RCC 7860 (cell line): ENCODE data around the gene TLR5.
A peak's percentile ranks its signal among the peaks of the same experiment; 100 is the strongest.

Source experiments
- DNase-seq: peaks from one replicate; pipeline ENCODE4 v3.0.0-alpha.2; 2015; ENCODE audit warnings: low spot score
- FAIRE-seq: peaks from 2 replicates; lab custom pipeline; 2012; peaks lifted over from hg19 to GRCh38; lab: Jason Lieb, UNC

Gene TLR5

DNA sequence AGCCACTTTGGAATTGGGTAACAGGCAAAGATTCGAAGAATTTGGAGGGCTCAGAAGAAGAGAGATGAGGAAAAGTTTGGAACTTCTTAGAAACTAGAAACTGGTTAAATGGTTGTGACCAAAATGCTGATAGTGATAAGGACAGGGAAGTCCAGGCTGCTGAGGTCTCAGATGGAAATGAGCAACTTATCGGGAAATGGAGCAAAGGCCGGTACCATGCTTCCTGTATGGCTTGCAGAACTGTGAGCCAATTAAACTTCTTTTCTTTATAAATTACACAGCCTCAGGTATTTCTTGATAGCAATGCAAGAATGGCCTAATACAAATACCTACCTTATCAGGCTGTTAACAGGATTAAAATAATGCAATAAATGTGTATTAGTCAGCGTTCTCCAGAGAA is 9.4 kb upstream of the TLR5 start:
- DNase-seq (no peak), FAIRE-seq (no peak)

DNA sequence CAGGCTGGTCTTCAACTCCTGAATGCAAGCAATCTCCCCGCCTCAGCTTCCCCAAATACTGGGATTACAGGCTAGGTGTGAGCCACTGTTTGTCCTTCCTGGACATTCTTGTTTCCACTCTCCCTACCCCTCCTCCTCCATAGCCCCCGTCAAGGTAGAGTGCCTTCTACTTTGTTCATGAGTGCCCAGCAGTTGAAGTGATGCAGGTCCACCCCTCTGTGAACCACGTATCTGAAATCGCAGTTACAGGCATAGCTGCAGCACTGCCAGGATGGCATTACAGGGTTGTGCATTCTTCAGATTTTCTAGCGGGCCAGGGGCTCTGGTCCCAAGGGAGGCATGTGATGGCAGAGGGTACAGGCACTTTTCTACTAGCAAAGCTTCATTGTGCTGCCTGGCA is 7.4 kb upstream of the TLR5 start:
- no peak for DNase-seq

DNA sequence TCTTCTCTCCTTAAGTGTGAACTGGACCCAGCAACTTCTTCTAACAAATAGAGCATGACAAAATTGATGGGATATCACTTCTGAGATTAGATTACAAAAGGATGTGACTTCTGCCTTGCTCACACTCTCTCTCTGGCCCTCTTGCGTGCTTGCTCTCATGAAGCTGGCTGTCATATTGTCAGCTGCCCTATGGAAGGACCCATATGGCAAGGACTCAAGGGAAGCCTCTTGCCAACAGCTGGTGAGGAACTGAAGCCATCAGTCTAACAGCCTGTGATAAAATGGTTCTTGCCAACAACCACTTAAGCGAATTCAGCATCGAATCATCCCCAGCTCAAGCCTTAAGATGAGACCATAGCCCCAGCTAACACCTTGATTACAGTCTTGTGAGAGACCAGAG is 4.8 kb upstream of the TLR5 start:
- FAIRE-seq, result no peak
- DNase-seq, result no peak

More for the DNA sequence above, 7.4 kb upstream of the TLR5 start:
- no peak for FAIRE-seq

DNA sequence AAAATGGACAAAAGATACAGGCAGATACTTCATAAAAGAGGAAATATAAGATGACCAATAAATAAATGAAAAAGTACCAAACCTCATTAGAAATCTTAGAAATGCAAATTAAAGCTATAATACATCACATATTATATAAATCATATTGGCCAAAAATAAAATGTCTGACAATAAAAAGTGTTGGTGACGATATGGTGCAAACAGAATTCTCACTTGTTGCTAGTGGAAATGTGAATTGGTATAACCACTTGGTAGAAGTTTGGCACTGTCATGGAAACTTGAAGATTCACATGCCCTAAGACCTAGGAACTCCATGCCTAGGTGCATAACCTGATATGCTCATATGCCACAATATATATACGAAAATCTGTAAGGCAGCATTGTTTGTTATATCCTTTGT is 4.4 kb upstream of the TLR5 start:
- FAIRE-seq (no peak), DNase-seq (no peak)

DNA sequence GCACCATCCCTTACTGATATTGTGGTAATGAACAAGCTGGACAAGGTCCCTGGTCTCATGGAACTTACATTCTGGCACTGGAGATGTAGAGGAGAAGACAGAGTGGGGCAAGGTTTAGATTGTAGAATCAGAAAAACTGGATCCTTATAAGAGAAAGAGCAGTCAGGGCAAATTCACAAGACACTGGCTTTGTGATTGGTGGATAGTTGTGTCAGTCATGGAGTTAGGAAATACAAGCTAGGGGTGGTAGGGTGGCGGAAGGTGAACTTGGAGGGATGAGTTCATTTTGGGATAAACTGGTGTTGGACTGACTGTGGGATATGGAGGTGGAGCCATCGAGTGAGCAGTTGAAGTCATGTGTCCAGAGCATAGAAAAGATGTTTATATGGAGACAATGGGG is 3.7 kb upstream of the TLR5 start:
- FAIRE-seq (no peak), DNase-seq (no peak)

DNA sequence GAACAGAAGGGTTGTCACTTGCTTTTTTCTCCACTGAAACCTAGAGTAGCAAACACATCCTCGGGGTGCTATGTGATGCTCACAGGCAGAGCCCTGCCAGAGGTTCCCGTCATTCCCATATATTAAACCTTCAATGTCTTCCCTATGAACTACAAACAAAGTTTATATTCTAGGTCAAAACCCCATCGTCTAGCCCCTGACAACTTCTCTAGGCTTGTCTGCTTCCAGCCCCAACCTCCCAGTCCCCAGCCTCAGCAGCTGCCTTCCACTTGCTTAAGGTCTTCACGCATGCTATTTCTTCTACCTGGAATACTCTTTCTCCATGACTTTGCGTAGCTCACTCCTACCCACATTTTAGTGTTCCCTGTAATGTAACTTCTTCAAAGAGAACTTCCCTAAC is 1.9 kb upstream of the TLR5 start:
- no peak for FAIRE-seq
- DNase-seq, result no peak

DNA sequence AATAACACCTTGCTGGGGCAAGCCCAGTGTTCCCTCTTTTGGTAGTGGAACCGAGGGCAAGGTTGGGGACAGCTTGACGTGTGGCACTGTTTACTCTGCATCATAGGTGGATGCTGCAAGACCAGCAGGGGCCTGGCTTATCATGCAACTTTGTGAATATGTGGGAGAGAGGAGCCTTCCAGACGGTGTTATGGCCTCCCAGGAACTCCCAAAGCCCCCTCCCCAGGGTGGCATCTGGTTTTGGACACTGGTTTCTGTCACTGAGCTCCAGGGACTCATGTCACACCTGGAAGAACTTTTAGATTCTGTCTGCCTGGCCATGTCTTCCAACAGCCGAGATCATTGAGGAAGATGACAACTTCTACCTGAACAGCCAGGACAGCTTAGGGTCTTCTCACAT is 1.4 kb upstream of the TLR5 start:
- FAIRE-seq (no peak), DNase-seq (no peak)

DNA sequence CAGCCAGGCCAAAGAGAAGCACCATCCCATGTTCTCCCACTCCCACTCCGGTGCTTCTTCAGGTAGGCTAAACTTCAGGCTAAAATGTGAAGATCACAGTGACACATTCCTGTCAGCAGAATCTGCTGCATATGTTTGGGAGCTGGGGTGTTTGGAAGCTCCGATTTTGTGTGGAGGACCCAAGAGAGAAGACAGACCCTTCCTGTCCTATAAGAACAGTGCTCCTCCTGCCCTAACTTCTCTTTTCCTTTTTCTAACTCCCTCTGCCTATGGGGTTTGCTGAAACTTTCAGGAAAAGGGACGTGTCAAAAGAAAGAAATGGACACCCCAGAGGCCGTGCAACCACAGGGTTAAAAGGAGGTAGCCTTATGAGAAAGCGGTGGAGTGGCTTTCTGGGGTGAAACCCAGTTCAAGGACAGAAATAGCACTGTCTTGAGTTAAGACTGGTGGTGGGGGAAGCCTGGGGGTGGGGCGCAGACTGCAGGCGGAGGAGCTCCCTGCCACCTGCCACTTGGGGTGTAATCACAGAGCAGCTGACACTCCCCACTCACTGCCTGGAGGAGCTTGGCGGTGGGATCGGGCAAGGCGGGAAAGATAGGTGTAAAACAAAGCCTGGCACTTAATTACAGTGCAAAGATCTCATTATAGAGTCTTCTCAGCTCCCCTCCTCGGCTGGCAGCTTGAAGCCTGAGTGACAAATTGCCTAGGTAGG is 645 bp upstream of the TLR5 start:
- FAIRE-seq (no peak), DNase-seq (no peak)

DNA sequence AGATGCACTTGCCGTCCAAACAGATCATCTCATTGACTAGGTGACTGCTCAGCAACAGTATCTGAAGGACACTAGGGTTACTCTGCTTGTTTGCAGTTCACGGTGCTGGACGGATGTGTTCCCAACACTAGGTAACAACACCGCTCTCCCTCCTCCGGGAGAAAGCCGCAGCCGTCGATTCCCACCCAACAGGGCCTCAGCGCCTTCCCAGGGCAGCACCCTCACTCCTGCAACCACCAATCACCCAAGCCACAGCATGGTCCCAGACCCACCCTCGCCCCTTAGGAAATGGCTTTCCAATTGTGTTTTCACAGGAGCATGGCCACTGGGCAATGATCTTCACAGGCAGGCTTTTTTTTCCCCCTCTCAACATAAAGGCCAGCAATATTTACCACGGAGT is 779 bp downstream of the TLR5 start:
- FAIRE-seq (no peak), DNase-seq (no peak)

DNA sequence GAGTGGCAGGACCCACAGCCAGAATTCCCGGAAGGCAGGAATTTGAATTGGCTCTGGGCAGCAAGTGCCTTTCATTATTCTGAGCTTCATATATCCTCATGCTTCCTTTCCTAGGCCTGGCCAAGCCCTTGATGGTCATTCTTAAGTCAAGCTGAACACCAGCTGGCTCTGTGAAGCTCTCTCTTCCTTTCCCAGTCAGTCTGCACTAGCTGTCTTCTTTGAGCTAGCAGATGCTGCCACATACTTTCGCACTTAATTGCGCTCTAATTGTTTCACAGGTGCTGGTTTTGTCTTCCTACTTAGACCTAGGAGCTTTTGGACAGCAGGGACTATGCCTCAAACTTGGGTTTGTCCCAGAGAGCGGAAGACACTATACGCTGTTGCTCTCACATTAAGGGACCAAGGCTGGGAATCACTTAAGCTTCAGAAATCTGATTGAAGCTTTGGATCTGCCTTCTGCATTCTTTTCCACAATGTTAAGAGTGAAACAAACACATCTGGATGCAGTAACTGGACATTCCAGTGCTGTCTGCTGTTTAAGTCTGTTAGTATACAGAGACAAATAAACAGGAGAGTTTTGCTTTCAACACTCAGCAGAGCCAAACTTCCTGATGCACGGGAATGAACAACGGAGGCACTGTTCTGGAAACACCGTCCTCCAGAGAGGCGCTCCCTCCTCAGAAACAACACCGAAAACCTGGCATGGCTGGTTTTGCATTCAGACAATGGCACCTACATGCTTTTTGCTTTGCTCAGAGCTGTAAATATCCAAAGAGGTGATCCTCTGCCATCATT is 2.2 kb downstream of the TLR5 start:
- no peak for DNase-seq

DNA sequence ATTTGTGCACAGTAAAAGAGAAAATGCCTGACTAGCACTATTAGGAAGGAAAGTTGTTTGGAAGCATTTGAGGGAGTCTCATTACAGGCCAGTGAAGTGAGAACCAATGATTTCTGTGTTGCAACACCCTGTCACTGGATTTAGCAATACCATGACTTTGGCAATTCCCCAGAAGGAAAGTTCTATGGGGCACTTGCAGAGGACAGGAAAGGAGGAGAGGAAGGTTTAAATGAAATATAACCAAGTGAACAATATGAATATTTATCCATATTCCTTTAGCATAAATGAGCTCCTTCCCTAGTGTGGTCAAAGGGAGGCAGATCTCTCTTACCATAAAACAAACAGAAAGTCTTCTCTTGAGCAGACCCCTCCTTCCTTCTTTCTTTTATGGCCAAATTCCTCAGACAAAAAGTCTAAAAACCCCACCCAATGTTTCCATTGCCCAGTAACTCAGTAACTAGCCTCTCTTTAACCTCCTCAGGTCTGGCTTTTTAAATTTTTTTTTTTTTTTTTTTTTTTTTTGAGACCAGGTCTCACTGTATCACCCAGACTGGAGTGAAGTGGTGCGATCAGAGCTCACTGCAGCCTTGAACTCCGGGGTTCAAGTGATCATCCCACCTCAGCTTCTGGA is 5.5 kb downstream of the TLR5 start:
- FAIRE-seq, result no peak
- DNase-seq, result no peak

More for the DNA sequence above, 2.2 kb downstream of the TLR5 start:
- no peak for FAIRE-seq

DNA sequence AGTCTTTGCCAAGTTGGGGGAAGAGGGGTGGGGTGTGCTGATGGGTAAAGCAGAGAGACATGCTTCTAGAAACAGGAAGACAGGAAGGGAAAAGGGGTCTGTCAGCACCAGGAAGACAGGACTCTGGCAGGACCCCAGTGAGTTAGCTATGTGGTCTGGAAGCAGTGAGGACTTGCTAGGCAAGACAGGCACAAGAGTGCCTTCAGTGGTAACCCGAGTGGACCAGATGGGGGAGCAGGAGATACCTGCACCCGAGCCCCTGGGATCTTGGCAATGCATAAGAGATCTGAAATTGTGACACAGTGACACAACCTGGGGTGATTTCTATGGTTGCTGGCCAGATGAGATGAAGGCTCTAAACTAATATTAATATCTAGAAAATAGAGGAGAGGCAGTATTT is 7.0 kb downstream of the TLR5 start:
- FAIRE-seq (no peak), DNase-seq (no peak)

DNA sequence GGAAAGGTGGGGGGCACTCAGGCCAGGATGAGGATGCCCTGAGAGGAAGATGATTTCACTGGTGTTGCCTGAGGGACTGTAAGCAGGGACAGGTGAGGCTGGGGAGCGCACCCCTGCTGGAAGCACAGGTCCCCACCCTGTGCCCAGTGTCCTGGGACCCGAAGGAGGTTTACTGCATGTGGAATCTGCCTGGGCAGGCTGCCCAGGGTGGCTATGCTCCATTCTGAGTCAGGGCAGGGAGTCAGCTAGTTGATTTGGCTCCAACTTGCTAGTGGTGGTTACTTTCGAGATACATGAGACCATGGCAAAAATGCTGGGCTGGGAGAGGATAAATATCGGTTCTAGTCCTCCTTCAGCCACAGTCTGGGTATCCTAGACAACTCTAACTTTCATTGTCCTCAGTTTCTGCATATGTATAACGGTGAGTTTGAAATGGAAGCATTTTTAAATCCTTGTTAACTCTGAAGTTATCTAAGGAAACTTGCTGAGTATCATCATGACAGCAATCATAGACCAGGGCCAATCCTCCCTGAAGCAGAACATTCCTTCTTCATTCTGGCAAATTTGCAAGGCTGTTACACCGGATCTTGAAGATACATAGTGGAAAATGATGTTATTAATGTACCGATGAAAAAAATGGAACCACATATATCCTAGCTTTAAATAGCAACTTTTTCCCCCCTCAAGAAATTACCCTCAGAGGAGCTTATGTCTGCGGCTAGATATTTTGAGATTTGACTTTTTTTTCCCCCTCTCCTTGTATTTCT is 7.7 kb downstream of the TLR5 start:
- FAIRE-seq, result peak; percentile 58
- peak; percentile 41 for DNase-seq

DNA sequence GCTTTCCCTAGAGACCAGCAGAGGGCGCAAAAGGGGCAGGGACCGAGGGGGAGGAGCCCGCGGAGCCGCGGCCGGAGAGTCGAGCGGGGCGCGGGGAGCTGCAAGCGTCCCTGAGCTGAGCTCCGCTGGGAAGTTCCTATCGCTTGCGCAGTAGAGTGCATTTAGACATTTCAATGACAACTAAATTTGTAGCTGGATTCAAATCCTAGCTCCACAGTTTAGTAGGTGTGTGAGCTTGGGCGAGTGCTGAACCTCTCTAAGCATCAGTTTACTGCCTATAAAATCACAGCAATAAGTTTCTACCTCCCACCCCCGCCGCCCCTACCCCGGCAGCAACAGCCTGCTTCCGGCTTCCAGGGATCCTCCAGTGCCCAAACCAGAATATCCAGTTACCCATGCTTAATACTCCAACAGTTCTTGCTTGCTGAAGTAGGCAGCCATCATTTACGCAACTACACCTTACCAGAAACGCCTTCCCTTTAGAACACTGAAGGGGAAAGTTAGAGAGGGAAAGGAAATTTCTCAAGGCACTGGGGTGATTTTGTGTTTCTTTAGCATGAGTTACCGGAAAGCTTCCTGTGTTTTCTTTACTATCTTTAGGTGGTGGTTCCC is 9.1 kb downstream of the TLR5 start:
- DNase-seq (peak; percentile 48), FAIRE-seq (peak; percentile 56)

DNA sequence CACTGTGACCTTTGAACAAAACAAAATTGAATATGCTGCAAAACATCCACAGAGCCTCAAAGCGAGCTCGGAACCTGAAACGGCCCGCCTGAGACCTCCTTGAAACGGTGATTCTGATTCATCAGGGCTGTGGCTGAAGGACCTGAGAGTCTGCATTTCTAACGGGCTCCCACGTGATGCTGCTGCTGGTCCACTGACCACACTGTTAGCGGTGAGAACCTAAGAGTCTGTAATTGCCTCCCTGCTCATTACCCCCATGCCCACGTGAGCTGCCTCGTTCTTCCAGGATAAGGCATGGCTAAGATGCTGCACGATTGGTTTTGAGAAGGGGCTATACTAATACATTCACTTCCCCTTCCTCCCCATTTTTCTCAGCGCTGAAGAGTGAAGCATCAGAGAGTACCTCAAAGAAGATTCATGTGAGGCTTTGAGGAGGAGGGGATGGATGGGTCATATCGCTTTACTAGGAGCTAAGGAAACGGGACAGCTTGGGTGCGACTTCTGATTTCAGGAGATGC is 9.7 kb downstream of the TLR5 start:
- DNase-seq (no peak), FAIRE-seq (no peak)

DNA sequence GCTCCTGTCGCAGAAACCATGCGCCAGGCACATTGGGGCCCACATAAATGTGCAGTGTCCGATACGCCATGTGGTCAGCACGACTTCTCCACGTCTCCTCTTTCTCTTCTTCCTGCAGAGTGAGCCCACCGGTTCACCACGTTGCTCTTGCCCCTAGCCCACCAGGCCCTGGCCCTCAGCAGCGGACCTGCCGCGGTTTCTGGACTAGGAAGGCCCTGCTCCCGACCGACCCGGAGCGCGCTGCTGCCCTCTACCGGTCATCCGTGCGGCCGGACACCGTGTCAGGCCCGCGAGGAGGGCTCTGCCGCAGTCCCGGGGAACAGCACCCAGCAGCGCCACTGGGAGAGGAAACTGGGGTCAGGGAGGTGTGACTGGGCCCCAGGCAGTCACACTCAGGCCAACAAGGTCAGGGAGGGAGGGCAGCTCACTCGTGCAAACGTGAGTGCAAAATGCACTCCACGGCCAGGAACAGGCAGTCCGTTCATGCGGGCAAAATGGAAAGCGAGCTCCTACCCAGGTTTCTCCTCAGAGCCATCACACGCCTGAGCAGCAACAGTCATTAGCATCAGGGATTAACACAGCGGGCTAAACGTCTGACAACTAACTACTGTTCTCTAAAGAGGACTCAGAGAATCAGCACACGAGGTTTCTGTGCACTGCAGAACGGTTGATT is 13.7 kb downstream of the TLR5 start:
- DNase-seq (no peak), FAIRE-seq (no peak)

DNA sequence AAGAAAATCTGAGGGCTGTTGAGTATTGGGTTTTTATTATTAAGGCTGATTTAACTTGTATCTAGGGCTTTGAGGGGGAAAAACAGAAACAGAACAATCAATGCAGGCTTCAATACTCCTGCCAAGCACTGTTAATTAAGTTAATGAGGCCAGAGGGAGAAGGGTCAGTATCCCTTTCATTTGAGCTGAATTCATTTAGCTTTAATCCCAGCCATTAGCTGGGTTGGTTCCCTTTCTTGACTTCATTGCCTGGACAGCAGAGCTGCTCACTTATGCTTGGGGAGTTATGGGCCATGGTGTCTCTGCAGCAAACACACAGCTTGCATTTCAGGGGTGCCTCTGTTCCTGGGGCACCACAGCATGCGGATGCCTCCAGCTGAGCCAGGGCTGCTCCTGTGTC is 16.3 kb downstream of the TLR5 start:
- no peak for FAIRE-seq
- DNase-seq, result no peak

DNA sequence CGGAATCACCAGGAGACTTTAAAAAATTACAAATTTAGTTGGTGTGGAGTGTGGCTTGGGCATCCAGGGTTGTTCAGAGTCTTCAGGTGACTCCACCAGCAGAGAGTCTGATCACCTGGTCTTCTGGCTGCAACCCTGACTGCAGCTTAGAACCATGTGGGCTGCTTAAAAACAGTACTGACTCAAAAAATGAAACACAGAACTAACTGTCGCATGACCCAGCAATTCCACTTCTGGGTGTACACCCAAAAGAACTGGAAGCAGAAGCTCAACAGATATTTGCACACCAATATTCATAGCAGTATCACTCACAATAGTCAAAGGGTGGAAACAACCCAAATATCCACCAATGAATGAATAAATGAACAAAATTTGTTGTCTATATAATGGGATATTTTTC is 17.3 kb downstream of the TLR5 start:
- no peak for DNase-seq
- no peak for FAIRE-seq

DNA sequence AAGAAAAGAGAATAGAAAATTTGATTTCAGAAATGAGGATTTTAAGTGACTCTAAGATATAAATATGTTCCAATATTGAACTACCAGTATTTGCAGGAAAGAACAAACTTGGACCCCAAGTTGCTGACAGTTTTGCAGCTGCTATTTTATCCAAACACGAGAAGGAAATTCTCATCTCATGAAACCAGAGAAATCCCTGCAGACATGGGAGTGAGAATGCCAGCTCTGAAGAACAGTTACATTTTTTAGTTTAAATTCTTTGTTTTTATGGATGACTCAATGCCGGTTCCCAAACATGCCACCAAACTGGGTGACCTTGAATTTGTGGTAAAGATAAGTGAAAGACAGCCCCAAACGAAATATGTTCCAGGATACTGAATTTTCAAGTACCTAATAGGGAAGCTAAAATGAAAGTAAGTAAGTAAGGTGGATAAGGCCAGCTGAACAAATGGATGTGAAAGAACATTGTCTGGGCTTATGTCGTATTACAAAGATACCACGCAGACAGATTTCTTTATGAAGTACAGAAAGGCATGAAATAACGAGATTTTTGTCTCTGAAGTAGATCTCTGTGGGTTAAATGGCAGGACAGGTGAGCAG is 19.9 kb downstream of the TLR5 start:
- FAIRE-seq, result no peak

DNA sequence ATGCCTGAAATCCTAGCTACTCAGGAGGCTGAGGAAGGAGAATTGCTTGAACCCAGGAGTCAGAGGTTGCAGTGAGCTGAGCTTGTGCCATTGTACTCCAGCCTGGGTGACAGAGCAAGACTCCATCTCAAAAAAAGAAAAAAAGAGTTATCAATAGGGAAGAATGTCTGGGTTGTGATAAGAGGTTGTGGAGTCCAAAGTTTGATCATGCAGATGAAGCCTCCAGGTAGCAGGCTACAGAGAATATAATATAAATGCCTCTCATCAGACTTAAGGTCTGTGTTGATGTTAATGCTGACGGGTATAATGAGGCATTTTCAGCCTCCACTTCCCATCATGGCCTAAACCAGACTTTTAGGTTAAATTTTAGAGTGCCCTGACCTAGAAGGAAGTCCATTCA is 24.6 kb downstream of the TLR5 start:
- DNase-seq, result no peak

More for the DNA sequence above, 19.9 kb downstream of the TLR5 start:
- no peak for DNase-seq

More for the DNA sequence above, 24.6 kb downstream of the TLR5 start:
- FAIRE-seq, result no peak
